Measurements from ENCODE around the gene CRISP1. TPM values are rescaled to one million over a fixed set of nuclear protein-coding genes. Genes with fewer than 3 reads are reported as not detected.

The CRISP1 gene
- total and polyA plus RNA-seq, 2 of the 8 experiments (the other 6 are each of a cell fraction or from before 2014, with no cell fraction given) = not detected

DNA sequence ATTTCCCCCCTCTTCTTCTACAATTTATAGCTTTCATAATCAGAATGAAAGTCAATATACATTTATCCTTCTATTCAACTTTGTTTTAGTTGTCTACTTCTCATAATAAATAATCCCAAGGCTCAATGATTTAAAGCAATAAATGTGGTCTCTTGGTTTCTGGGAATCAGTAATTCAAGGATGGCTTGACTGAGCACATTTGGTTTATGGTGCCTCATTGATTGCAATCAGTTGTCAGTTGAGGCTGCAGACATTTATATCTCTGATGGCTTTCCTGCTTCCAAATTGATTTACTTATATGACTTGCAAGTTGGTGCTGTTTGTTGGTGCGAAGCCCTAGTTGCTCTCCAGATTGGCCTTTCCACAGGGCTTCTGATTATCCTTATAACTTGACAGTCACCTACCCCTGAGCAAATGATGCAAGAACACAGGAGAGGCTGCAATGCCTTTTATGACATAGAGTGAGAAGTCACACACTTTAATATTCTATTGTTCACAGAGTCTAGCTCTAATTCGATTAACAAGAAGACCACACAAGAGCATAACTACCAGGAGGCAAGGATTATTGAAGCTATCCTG is 2.7 kb upstream of the CRISP1 start:
- Histone ChIP-seq H3K4me3 (ENCODE audit: extremely low read depth in 1 of 4, insufficient read depth in 2 of 4, low read depth in 3 of 4, low read length in 4 of 4) (no peak overlapping the region), H3K9me3 (ENCODE audit: insufficient read depth in 2 of 2, low read depth in 1 of 2, low read length in 1 of 2) (no peaks in the 10 kb centered on the region), H2BK120ac (replicated peaks; ENCODE audit: low read depth, low read length) (no peak overlapping the region), H2BK5ac (ENCODE audit: low read depth, low read length) (no peak overlapping the region), H3K4me2 (ENCODE audit: insufficient read depth in 1 of 2, low read depth in 2 of 2, low read length in 2 of 2) (no peak overlapping the region), H2BK20ac (ENCODE audit: low read length) (no peak overlapping the region), H3K9ac (replicated peaks in 1 of 4; ENCODE audit: extremely low read depth in 1 of 4, low read depth in 3 of 4, low read length in 3 of 4) (no peak overlapping the region), H3K27ac (ENCODE audit: low read depth, low read length) (no peak overlapping the region), H3K4ac (replicated peaks; ENCODE audit: insufficient read length, low read depth, low read length) (no peak overlapping the region), H4K8ac (ENCODE audit: extremely low read depth, insufficient read depth, low read length) (no peak overlapping the region), H3K14ac (ENCODE audit: insufficient read length) (no peak overlapping the region), H3K36me3 (ENCODE audit: control insufficient read depth in 2 of 4, insufficient read depth in 4 of 4, low read length in 3 of 4) (no peaks in the 10 kb centered on the region), H3K4me1 (replicated peaks in 1 of 4; ENCODE audit: control insufficient read depth in 3 of 4, insufficient read depth in 4 of 4, low read length in 3 of 4) (no peaks in the 10 kb centered on the region), H3K18ac (ENCODE audit: extremely low read depth, low read length) (no peak overlapping the region), H4K91ac (replicated peaks; ENCODE audit: insufficient read length, low read length) (no peak overlapping the region), H3K56ac (replicated peaks; ENCODE audit: insufficient read length, low read depth, low read length) (no peak overlapping the region), H2BK12ac (ENCODE audit: low read depth, low read length) (no peak overlapping the region), H3K23ac (ENCODE audit: insufficient read length) (no peak overlapping the region), H4K5ac (ENCODE audit: insufficient read length, low read depth, low read length) (no peak overlapping the region), H2AK5ac (ENCODE audit: low read depth, low read length) (no peak overlapping the region), H2BK15ac (ENCODE audit: low read length) (no peak overlapping the region), H3K79me2 (ENCODE audit: control insufficient read depth in 1 of 2, insufficient read depth in 2 of 2, low read length in 2 of 2) (no peaks in the 10 kb centered on the region), H3K23me2 (ENCODE audit: low read depth, low read length) (no peaks in the 10 kb centered on the region), H4K20me1 (replicated peaks in 1 of 2; ENCODE audit: control insufficient read depth in 1 of 2, insufficient read depth in 2 of 2, low read length in 2 of 2) (no peaks in the 10 kb centered on the region), H3K27me3 (replicated peaks in 1 of 4; ENCODE audit: control insufficient read depth in 3 of 4, extremely low read depth in 1 of 4, insufficient read depth in 3 of 4, low read length in 3 of 4) (no peaks in the 10 kb centered on the region), H3K79me1 (ENCODE audit: low read depth, low read length) (no peaks in the 10 kb centered on the region), H2AFZ (ENCODE audit: low read length) (no peak overlapping the region)
- 31% methylated on average over 2 of the region's 2 CpGs; no CpG with 5 or more reads in 1 of the 2 experiments for WGBS, 2 experiments (ENCODE audit: extremely low coverage in 1 of 2, insufficient coverage in 1 of 2, insufficient read length in 1 of 2, insufficient replicate concordance in 2 of 2, low coverage in 1 of 2, low lambda C conversion rate in 2 of 2, missing lambda C conversion rate in 1 of 2)
- ChIA-PET POLR2A (ENCODE audit: partially characterized antibody) (no interaction called here), CTCF (ENCODE audit: partially characterized antibody) (interaction anchor here (0.8 to 1.1 kb wide), 2 partner anchors 18 to 192 kb away, joined by 3 read pairs; no protein-coding TSS in a partner anchor)
- TF ChIP-seq NRF1 (IDR thresholded peaks at IDR 0.05; ENCODE audit: low read depth, low read length) = no peak
- TF ChIP-seq, protein P1, sequence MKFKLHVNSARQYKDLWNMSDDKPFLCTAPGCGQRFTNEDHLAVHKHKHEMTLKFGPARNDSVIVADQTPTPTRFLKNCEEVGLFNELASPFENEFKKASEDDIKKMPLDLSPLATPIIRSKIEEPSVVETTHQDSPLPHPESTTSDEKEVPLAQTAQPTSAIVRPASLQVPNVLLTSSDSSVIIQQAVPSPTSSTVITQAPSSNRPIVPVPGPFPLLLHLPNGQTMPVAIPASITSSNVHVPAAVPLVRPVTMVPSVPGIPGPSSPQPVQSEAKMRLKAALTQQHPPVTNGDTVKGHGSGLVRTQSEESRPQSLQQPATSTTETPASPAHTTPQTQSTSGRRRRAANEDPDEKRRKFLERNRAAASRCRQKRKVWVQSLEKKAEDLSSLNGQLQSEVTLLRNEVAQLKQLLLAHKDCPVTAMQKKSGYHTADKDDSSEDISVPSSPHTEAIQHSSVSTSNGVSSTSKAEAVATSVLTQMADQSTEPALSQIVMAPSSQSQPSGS (IDR thresholded peaks at IDR 0.05; ENCODE audit: low read length) = no peak
- no peak for TF ChIP-seq POLR2A (IDR thresholded peaks at IDR 0.05; ENCODE audit: control extremely low read depth in 1 of 2, low read depth in 2 of 2, low read length in 2 of 2)
- DNase-seq (ENCODE audit: low read depth in 1 of 2, low spot score in 2 of 2) (no peak), FAIRE-seq (no peak)

Data from H1 (cell line).